Glutamatergic neuron (in vitro differentiated cells): ENCODE results near the gene DOCK1. TPM values are rescaled to one million over a fixed set of nuclear protein-coding genes. Genes with fewer than 3 reads are reported as not detected.

ENCODE experiments used
- DNase-seq: peaks from one replicate; pipeline ENCODE4 v3.0.0; 2022
- H3K27ac Mint-ChIP-seq: one replicate; pipeline ENCODE4 v1.8.0; 2020; ENCODE audit warnings: mild to moderate bottlenecking, mixed read lengths, inconsistent platforms; ENCODE audit not compliant: unreplicated experiment
- H3K27me3 Mint-ChIP-seq: one replicate; pipeline ENCODE4 v1.8.0; 2020; ENCODE audit warnings: mild to moderate bottlenecking, moderate library complexity, mixed read lengths, inconsistent platforms; ENCODE audit not compliant: unreplicated experiment
- H3K36me3 Mint-ChIP-seq: one replicate; pipeline ENCODE4 v1.8.0; 2020; ENCODE audit warnings: mild to moderate bottlenecking, mixed read lengths, inconsistent platforms; ENCODE audit not compliant: unreplicated experiment
- H3K4me1 Mint-ChIP-seq: one replicate; pipeline ENCODE4 v1.8.0; 2020; ENCODE audit warnings: mild to moderate bottlenecking, low read depth, mixed read lengths, inconsistent platforms; ENCODE audit not compliant: unreplicated experiment
- H3K4me3 Mint-ChIP-seq: one replicate; pipeline ENCODE4 v1.8.0; 2020; ENCODE audit warnings: mild to moderate bottlenecking, mixed read lengths, inconsistent platforms; ENCODE audit not compliant: unreplicated experiment
- H3K9me3 Mint-ChIP-seq: one replicate; pipeline ENCODE4 v1.8.0; 2020; ENCODE audit warnings: mild to moderate bottlenecking, moderate library complexity, mixed read lengths, inconsistent platforms; ENCODE audit not compliant: unreplicated experiment
- CTCF ChIP-seq: fragments of 200-600 bp; sonication (generic); IDR thresholded peaks from one replicate; pipeline ENCODE4 v1.5.0; 2021; ENCODE audit not compliant: partially characterized antibody, unreplicated experiment
- total RNA-seq: library from RNA; stranded (reverse); fragmentation: NEBNext Ultra II Directional; extraction: Animal tissue kit (Norgen Biotek cat#: 25700); gene quantifications from one replicate; pipeline ENCODE4 v1.2.1, GENCODE V29; 2021; ENCODE audit not compliant: unreplicated experiment

DOCK1 gene
- total RNA-seq, 1 donor from 2014 or later = 19.7 TPM

DNA sequence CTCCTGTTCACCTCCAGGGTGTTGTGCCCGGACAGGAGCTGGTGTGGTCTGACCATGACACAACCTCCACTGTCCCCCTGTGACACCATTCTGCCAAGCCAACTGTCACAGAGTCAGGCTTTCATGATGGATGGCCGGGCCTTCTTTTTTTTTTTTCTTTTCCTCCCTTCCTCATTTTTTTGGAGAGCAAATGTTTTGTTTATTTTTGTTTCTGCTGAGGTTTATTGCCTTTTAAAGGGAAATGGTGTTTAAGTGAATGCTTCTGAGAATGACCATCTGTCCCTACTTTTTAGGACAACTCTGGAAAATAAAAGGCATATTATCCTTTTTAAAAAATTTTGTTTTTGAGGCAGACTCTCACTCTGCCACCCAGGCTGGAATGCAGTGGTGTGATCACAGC, 528.8 kb downstream of the DOCK1 start:
- no peak for TF ChIP-seq CTCF
- H3K4me3 Mint-ChIP-seq = no peak overlapping the region
- peaks cover 9% of the 10 kb centered on the region for H3K9me3 Mint-ChIP-seq
- H3K4me1 Mint-ChIP-seq = no peaks in the 10 kb centered on the region
- H3K36me3 Mint-ChIP-seq = peaks cover 12% of the 10 kb centered on the region
- DNase-seq = no peak
- H3K27ac Mint-ChIP-seq = no peak overlapping the region
- no peaks in the 10 kb centered on the region for H3K27me3 Mint-ChIP-seq

DNA sequence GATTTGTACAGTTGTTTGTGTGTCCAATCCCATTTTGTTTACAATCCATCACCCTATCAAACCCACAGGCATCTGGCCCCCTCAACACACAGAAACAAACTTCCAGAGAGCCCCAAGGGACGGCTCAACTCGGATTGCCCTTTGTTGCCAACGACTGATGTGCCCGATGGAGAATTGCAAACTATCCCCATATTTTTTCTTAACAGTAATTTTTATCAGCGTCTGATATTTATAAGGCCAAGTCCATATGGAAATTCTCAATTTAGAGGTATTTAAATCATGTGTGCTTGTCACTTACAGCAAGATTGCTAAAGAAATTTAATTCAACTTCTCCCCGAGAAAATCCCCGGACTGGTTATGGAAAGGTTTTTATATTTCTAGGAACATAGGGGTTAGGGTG, 530.0 kb downstream of the DOCK1 start:
- peaks cover 9% of the 10 kb centered on the region for H3K9me3 Mint-ChIP-seq
- no peak for DNase-seq
- no peaks in the 10 kb centered on the region for H3K27me3 Mint-ChIP-seq
- no peak overlapping the region for H3K4me3 Mint-ChIP-seq
- H3K36me3 Mint-ChIP-seq = peaks cover 12% of the 10 kb centered on the region
- no peaks in the 10 kb centered on the region for H3K4me1 Mint-ChIP-seq
- TF ChIP-seq CTCF = no peak
- H3K27ac Mint-ChIP-seq = no peak overlapping the region

- peaks cover 7% of the 10 kb centered on the region for H3K27me3 Mint-ChIP-seq
- DNase-seq = no peak
- peaks cover 6% of the 10 kb centered on the region for H3K4me1 Mint-ChIP-seq
- H3K9me3 Mint-ChIP-seq = peaks cover 5% of the 10 kb centered on the region
- H3K36me3 Mint-ChIP-seq = peaks cover 13% of the 10 kb centered on the region
- no peak overlapping the region for H3K4me3 Mint-ChIP-seq
- H3K27ac Mint-ChIP-seq = no peak overlapping the region
- TF ChIP-seq CTCF = no peak
Measured at GRCh38 chr10:127440371-127440770, 535.1 kb downstream of the DOCK1 start.

DNA sequence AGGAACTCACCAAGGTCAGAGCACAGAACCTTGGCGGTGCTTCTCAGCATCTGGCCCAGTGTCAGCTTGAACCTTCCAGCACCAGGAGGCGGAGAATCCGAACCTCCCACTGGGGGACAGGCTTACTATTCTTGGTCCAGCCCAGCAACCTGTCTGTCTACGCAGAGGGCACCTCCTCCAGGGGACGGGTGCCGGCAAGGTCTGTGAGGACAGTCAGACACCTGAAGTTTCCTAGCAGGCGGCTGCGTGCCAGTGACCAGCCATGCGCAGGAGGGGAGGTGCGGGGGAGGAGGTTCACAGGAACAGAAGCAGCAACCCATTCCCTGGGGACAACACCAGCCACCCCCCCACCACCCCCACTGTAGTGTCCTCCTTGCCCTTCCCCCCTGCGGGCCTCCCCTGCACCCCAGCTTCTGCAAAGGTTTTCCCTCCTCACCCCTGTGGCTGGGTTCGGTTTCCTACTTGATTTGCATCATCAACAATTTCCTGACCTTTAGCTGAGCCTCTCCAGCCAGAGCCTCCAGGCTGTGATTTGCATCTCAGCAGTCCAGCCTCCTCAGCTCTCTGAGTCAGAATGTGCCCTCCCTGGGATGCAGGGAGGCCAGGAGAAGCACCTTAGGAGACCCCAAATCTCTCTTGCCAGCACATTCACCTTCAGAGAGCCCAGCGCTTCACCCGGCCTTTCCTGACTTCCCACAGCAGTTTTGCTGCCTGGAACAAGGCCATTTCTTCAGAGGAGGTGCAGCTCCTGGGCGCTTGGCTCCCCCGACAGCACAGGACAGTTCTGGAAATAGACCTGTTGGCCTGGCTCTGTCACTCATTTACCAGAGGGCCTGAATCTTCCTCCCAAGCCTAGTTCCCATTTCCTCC, 536.4 kb downstream of the DOCK1 start:
- peaks cover 13% of the 10 kb centered on the region for H3K36me3 Mint-ChIP-seq
- no peak for TF ChIP-seq CTCF
- H3K27ac Mint-ChIP-seq = no peak overlapping the region
- DNase-seq = no peak
- peaks cover 5% of the 10 kb centered on the region for H3K9me3 Mint-ChIP-seq
- H3K4me3 Mint-ChIP-seq = no peak overlapping the region
- peaks cover 7% of the 10 kb centered on the region for H3K27me3 Mint-ChIP-seq
- H3K4me1 Mint-ChIP-seq = peaks cover 6% of the 10 kb centered on the region

DNA sequence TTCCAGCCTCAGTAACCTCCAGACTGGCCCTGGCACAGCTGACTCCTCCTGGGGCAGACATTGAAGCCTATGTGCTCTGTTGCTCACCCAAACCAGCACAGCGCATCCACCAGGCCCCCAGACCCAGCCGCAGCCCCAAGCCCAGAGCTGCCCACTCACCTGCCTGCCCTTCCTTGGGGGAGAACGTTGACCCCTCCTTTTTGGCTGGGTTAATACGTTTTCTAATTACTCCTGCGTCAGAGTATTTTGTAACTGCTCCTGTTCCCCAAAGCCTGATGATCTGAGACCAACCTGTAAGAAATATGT, 536.9 kb downstream of the DOCK1 start:
- H3K27ac Mint-ChIP-seq = no peak overlapping the region
- no peak overlapping the region for H3K4me3 Mint-ChIP-seq
- H3K4me1 Mint-ChIP-seq = peaks cover 9% of the 10 kb centered on the region
- peaks cover 13% of the 10 kb centered on the region for H3K36me3 Mint-ChIP-seq
- DNase-seq = no peak
- H3K9me3 Mint-ChIP-seq = peaks cover 5% of the 10 kb centered on the region
- peaks cover 7% of the 10 kb centered on the region for H3K27me3 Mint-ChIP-seq
- no peak for TF ChIP-seq CTCF
